K562 (cell line): ENCODE measurements around the gene FAM174C. TPM values are rescaled to one million over a fixed set of nuclear protein-coding genes. Genes with fewer than 3 reads are reported as not detected.
A peak's percentile ranks its signal among the peaks of the same experiment; 100 is the strongest.
"Not testable (repeated sequence)": the region's sequence is repeated elsewhere in the genome, so short reads cannot be mapped to it uniquely, and the experiment has no call there.

Source experiments
- ATAC-seq: fragments of 200-7000 bp; cut with Tn5 transposase; 3 replicates; pipeline ENCODE4 v1.9.1; 2020; ENCODE audit warnings: moderate library complexity
- BruUV-seq: library from RNA; stranded (reverse); fragments of 400-500 nt; replicated peaks from 2 replicates; lab custom pipeline; 2021; lab: Mats Ljungman, UMichigan
- CTCF ChIA-PET: fragments of 300-600 bp; formaldehyde crosslinking; extraction: SDS; loops from one replicate; lab custom pipeline; 2021; ENCODE audit warnings: low intra/inter-chr PET ratio; lab: Yijun Ruan, JAX
- POLR2A ChIA-PET: fragments of 300-600, 350-650 bp; sonication (Branson Sonifier 250); formaldehyde crosslinking; extraction: SDS; loops from one replicate; lab custom pipeline; 2021; ENCODE audit warnings: antibody characterized with exemption, inconsistent platforms; lab: Yijun Ruan, JAX
- DNase-seq, 4 experiments: peaks; one replicate each; pipeline versions ENCODE4 v3.0.0 to v3.0.0-alpha.2; 2011 to 2018; ENCODE audit warnings: low spot score in 3 of 4, mixed read lengths in 3 of 4; ENCODE audit errors: extremely low read depth in 1 of 4
- FAIRE-seq: peaks from 2 replicates; lab custom pipeline; 2011; peaks lifted over from hg19 to GRCh38; lab: Jason Lieb, UNC
- H2AFZ ChIP-seq: 2 replicates; pipeline ENCODE4 v1.6.0; 2011; ENCODE audit warnings: low read depth, low read length, control low read depth, inconsistent platforms
- H3K27ac ChIP-seq: fragments of 200-600 bp; 3 replicates; pipeline ENCODE4 v1.8.0; 2011; ENCODE audit warnings: low read depth, mild to moderate bottlenecking, control low read depth, inconsistent platforms, low read length, moderate library complexity, mixed read lengths; ENCODE audit errors: extremely low read depth
- H3K27me3 ChIP-seq, 2 experiments: fragments of 300-600 bp in 1 of 2; 2 replicates in 1 of 2; 3 replicates in 1 of 2; pipeline versions ENCODE4 v1.6.0 to v1.8.0; 2011; ENCODE audit warnings: inconsistent platforms in 2 of 2, low read length in 2 of 2, mild to moderate bottlenecking in 1 of 2, mixed read lengths in 1 of 2, moderate library complexity in 1 of 2; ENCODE audit not compliant: control insufficient read depth in 2 of 2, insufficient read depth in 2 of 2
- H3K36me3 ChIP-seq: fragments of 300-600 bp; 3 replicates; pipeline ENCODE4 v1.8.0; 2011; ENCODE audit warnings: mild to moderate bottlenecking, low read length, inconsistent platforms; ENCODE audit not compliant: control insufficient read depth, insufficient read depth
- H3K4me1 ChIP-seq, 2 experiments: fragments of 200-600 bp in 1 of 2; replicated peaks in 1 of 2; 2 replicates in 1 of 2; 3 replicates in 1 of 2; pipeline versions ENCODE4 v1.5.1 to v1.8.0; 2011; ENCODE audit warnings: inconsistent platforms in 2 of 2, low read length in 2 of 2, mild to moderate bottlenecking in 1 of 2, mixed read lengths in 1 of 2, moderate library complexity in 1 of 2; ENCODE audit not compliant: control insufficient read depth in 2 of 2, insufficient read depth in 2 of 2
- H3K4me2 ChIP-seq: 2 replicates; pipeline ENCODE4 v1.6.1; 2011; ENCODE audit warnings: low read length, control low read depth, inconsistent platforms, mixed read lengths; ENCODE audit not compliant: insufficient read depth
- H3K4me3 ChIP-seq: fragments of 200-600 bp; sonication (generic), shearing (Covaris generic); 2 replicates; pipeline ENCODE4 v1.5.1; 2016; ENCODE audit warnings: control low read depth, inconsistent platforms
- H3K79me2 ChIP-seq: fragments of 200-600 bp; 3 replicates; pipeline ENCODE4 v1.8.0; 2011; ENCODE audit warnings: low read length, inconsistent platforms; ENCODE audit not compliant: control insufficient read depth, insufficient read depth
- H3K9ac ChIP-seq, 2 experiments: 2 replicates each; pipeline versions ENCODE4 v1.6.0 to v1.6.1; 2011; ENCODE audit warnings: low read depth in 2 of 2, low read length in 2 of 2, control low read depth in 1 of 2, inconsistent platforms in 1 of 2, mild to moderate bottlenecking in 1 of 2, mixed read lengths in 1 of 2; ENCODE audit not compliant: insufficient read depth in 1 of 2
- H3K9me1 ChIP-seq: one replicate; pipeline ENCODE4 v1.6.0; 2011; ENCODE audit warnings: inconsistent platforms, mild to moderate bottlenecking, low read length, moderate library complexity; ENCODE audit not compliant: control insufficient read depth, insufficient read depth
- H3K9me3 ChIP-seq: replicated peaks from 2 replicates; pipeline ENCODE4 v1.5.1; 2011; ENCODE audit warnings: low read depth, low read length, inconsistent platforms; ENCODE audit not compliant: control insufficient read depth, insufficient read depth
- H4K20me1 ChIP-seq: replicated peaks from 2 replicates; pipeline ENCODE4 v1.6.1; 2011; ENCODE audit warnings: low read length, inconsistent platforms, mixed read lengths; ENCODE audit not compliant: control insufficient read depth, insufficient read depth
- CTCF ChIP-seq, 3 experiments: IDR thresholded peaks in 2 of 3; conservative IDR thresholded peaks in 1 of 3; 2 replicates each; pipeline ENCODE4 v1.5.1; 2011 to 2012; ENCODE audit warnings: low read length in 3 of 3, mild to moderate bottlenecking in 3 of 3, control low read depth in 2 of 3, improper control_type of control experiment in 1 of 3, inconsistent platforms in 1 of 3, low read depth in 1 of 3, mixed read lengths in 1 of 3, moderate library complexity in 1 of 3; ENCODE audit not compliant: insufficient read depth in 2 of 3
- GABPB1 ChIP-seq: sonication (generic); formaldehyde crosslinking; IDR thresholded peaks from 2 replicates; pipeline ENCODE4 v1.8.0; 2022; ENCODE audit warnings: mild to moderate bottlenecking, missing genetic modification reagents
- NFIC ChIP-seq: fragments of 450-650 bp; IDR thresholded peaks from 2 replicates; pipeline ENCODE4 v1.6.1; 2017; ENCODE audit warnings: mild to moderate bottlenecking, inconsistent platforms
- POLR2G ChIP-seq: fragments of 200-400 bp; formaldehyde crosslinking; IDR thresholded peaks from 2 replicates; pipeline ENCODE4 v1.6.1; 2017; ENCODE audit warnings: low read depth, mild to moderate bottlenecking, antibody characterized with exemption, low read length, moderate library complexity
- RBFOX2 ChIP-seq: fragments of 200-400 bp; formaldehyde crosslinking; IDR thresholded peaks from 2 replicates; pipeline ENCODE4 v1.6.1; 2017; ENCODE audit warnings: low read depth, mild to moderate bottlenecking, low read length, moderate library complexity
- SAFB ChIP-seq: fragments of 200-400 bp; formaldehyde crosslinking; IDR thresholded peaks from 2 replicates; pipeline ENCODE4 v1.6.1; 2017; ENCODE audit warnings: low read depth, low read length, borderline replicate concordance
- SP1 ChIP-seq: sonication (generic); formaldehyde crosslinking; IDR thresholded peaks from 2 replicates; pipeline ENCODE4 v1.8.1; 2022; ENCODE audit warnings: mild to moderate bottlenecking, missing genetic modification reagents
- ZFX ChIP-seq: sonication (generic); formaldehyde crosslinking; IDR thresholded peaks from 2 replicates; pipeline ENCODE4 v1.8.0; 2022; ENCODE audit warnings: mild to moderate bottlenecking, missing genetic modification reagents, moderate library complexity
- ZNF384 ChIP-seq: IDR thresholded peaks from 2 replicates; pipeline ENCODE4 v1.6.1; 2012; ENCODE audit warnings: low read depth, low read length, improper control_type of control experiment
- WGBS: fragments of 100-300 bp; shearing (Covaris generic); methylation state at CpG from one replicate; pipeline ENCODE4 v1.1.6; 2016; ENCODE audit warnings: low coverage, mixed read lengths; ENCODE audit not compliant: insufficient coverage; ENCODE audit errors: missing lambda C conversion rate; 5-methylcytosine and 5-hydroxymethylcytosine counted together
- in situ Hi-C: fragments of 300-500 bp; cut with MboI; formaldehyde crosslinking; loops from 4 replicates; pipeline ENCODE4 v1.15.0; 2018; ENCODE audit warnings: inconsistent platforms, mixed read lengths
- intact Hi-C: fragments of 100-400 bp; cut with micrococcal nuclease; formaldehyde crosslinking; loops from 2 replicates; pipeline ENCODE4 v1.14.2; 2022
- polyA plus RNA-seq, 8 experiments: library from polyadenylated mRNA; depleted of rRNA in 4 of 8; stranded (reverse) in 5 of 8; unstranded in 3 of 8; fragments of >200 nt; fragmentation: Nextera tagmentation in 2 of 8; fragmentation: Illumina TruSeq in 1 of 8; extraction: Ambion mirVana in 2 of 8; extraction: Trizol in 1 of 8; gene quantifications; 2 replicates each; pipeline versions ENCODE4 v1.2.1 to v1.2.3, GENCODE V29; 2011 to 2014; ENCODE audit warnings: inconsistent platforms in 1 of 8, missing spikeins in 1 of 8
- total RNA-seq, 7 experiments: library from RNA; depleted of rRNA in 6 of 7; stranded (reverse); fragments of >200 nt in 6 of 7; fragmentation: Illumina TruSeq in 2 of 7; extraction: Trizol in 2 of 7; gene quantifications; 2 replicates each; pipeline versions ENCODE4 v1.2.1 to v1.2.3, GENCODE V29; 2011 to 2021; ENCODE audit warnings: low replicate concordance in 1 of 7

The FAM174C gene
- total and polyA plus RNA-seq, 9 of the 15 experiments (the other 6 are each of a cell fraction or from before 2014, with no cell fraction given): 0.66 to 89.6 (median 20.3) TPM

DNA sequence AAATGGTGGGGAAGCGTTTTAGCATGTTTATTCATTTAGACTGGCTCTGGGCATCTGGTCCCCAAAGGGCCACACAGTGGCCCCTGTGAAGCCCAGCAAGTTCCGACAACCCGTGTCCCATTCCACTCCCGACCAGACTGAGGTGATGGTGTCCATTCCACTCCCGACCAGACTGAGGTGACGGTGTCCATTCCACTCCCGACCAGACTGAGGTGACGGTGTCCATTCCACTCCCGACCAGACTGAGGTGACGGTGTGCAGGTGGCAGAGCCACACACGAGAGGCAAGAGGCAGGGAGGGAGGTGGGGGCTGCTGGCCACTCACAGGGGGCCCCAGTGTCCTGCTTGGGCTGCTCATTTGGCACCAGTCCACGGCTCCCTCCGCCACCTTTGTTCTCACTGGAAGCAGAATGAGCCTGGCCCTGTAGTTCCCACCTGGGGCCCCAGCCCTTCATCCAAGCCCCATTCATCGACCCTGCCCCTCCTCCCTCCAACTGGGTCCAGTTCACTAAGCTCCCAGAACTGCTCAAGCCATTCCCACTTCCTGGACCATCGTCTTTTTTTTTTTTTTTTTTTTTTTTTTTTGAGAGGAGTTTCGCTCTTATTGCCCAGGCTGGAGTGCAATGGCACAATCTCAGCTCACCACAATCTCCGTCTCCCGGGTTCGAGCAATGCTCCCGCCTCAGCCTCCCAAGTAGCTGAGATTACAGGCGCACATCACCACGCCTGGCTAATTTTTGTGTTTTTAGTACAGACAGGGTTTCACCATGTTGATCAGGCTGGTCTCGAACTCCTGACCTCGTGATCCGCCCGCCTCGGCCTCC, 28.9 kb upstream of the FAM174C start:
- TF ChIP-seq RBFOX2 (peak; percentile 23; the same call in 1 of the 2 replicates), GABPB1 (CRISPR knock-in tag) (peak; percentile 29; the same call in 1 of the 2 replicates), POLR2G (peak; percentile 56), SP1 (CRISPR knock-in tag) (peak; percentile 29; the same call in 1 of the 2 replicates), ZFX (CRISPR knock-in tag) (peak; percentile 31; the same call in 1 of the 2 replicates), CTCF (IDR thresholded peaks at IDR 0.05 in 2 of 3, conservative IDR thresholded peaks at IDR 0.05 in 1 of 3; ENCODE audit: insufficient read depth in 2 of 3, low read depth in 1 of 3, low read length in 3 of 3) (peak in 1 of 3 experiments; percentile 24; a peak in 1 of 6 replicates), SAFB (peak; percentile 49; the same call in 1 of the 2 replicates), NFIC (peak; percentile 62), ZNF384 (peak; percentile 59)
- Histone ChIP-seq H3K4me1 (peaks cover 41 to 95% of the 10 kb centered on the region in 2 experiments), H3K27ac (peak overlapping the region; percentile 39; the same call in 1 of the 3 replicates), H3K9ac (peak overlapping the region in 1 of 2 experiments; percentile 75; a peak in 2 of 4 replicates), H3K79me2 (peaks cover 62% of the 10 kb centered on the region), H3K36me3 (peaks cover 50% of the 10 kb centered on the region; the same call in 2 of the 3 replicates)
- H3K27me3 ChIP-seq, H2AFZ ChIP-seq, DNase-seq, H3K9me1 ChIP-seq, H4K20me1 ChIP-seq, H3K4me2 ChIP-seq, intact Hi-C loops, BruUV-seq, H3K4me3 ChIP-seq, H3K9me3 ChIP-seq, ATAC-seq: not testable (repeated sequence)
- peak; percentile 35 for FAIRE-seq
- 74% methylated on average over 20 of the region's 27 CpGs for WGBS
- ChIA-PET POLR2A (interaction anchor here (0.5 to 1.5 kb wide), 6 partner anchors 10 to 369 kb away, joined by 3 to 14 read pairs (median 4); partner anchors contain the start of gene CIRBP), CTCF (interaction anchor here (4.5 kb wide), 1 partner anchor 21 kb away, joined by 51 read pairs; no protein-coding TSS in a partner anchor)
- in situ Hi-C loops: loop anchor here (25.0 kb wide), 1 partner anchor 484 kb away; the partner anchor contains the start of gene MISP
